Spleen (tissue), 7 donors: ENCODE measurements around the gene MOGAT3.

Experiments
- POLR2AphosphoS5 ChIP-seq, 3 donors: sonication (generic); formaldehyde crosslinking; IDR thresholded peaks; one replicate each; pipeline ENCODE4 v1.5.1; 2017; ENCODE audit warnings: antibody characterized with exemption in 3 of 3
- TF ChIP-seq, protein P1 (sequence below), 11 experiments: fragments of 200-600 bp in 7 of 11; fragments of 450-650 bp in 4 of 11; sonication (generic) in 4 of 11; IDR thresholded peaks in 8 of 11; conservative IDR thresholded peaks in 3 of 11; 1 replicate in 7 of 11; 2 replicates in 4 of 11; pipeline versions ENCODE4 v1.4.0 to v1.8.0; 2016 to 2021; ENCODE audit warnings: antibody characterized with exemption in 11 of 11, inconsistent platforms in 4 of 11, mild to moderate bottlenecking in 1 of 11
- donor health status: DM: no; HTN: no; CAD: no; lungs with moderate emphysema.
- donor health status: DM: no; HTN: no; CAD: no.
- donor health status: DM: no; HTN: no; CAD: no.

DNA sequence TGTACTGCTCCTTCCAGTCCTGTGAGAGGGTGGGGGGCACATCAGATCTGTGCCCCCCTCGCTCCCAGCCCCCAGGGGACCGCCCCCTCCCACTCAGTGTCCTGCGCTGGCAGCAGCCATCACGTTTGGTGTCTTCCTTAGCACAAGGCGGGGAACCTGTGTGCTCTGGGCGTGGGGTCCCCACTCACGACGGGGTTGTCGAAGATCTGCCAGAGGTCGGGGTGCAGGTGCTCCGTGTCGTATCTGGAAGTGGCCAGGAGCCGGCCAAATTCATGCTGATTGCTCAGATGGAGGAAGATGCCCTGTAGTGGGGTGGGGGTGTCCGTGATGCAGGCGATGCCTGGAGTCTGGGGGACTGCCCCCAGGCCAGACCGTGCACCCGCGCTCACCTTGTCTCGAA, 9.3 kb upstream of the MOGAT3 start:
- TF ChIP-seq, protein P1, sequence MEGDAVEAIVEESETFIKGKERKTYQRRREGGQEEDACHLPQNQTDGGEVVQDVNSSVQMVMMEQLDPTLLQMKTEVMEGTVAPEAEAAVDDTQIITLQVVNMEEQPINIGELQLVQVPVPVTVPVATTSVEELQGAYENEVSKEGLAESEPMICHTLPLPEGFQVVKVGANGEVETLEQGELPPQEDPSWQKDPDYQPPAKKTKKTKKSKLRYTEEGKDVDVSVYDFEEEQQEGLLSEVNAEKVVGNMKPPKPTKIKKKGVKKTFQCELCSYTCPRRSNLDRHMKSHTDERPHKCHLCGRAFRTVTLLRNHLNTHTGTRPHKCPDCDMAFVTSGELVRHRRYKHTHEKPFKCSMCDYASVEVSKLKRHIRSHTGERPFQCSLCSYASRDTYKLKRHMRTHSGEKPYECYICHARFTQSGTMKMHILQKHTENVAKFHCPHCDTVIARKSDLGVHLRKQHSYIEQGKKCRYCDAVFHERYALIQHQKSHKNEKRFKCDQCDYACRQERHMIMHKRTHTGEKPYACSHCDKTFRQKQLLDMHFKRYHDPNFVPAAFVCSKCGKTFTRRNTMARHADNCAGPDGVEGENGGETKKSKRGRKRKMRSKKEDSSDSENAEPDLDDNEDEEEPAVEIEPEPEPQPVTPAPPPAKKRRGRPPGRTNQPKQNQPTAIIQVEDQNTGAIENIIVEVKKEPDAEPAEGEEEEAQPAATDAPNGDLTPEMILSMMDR (IDR thresholded peaks at IDR 0.05 in 8 of 11, conservative IDR thresholded peaks at IDR 0.05 in 3 of 11): no peak
- TF ChIP-seq POLR2AphosphoS5 (IDR thresholded peaks at IDR 0.05): no peak
